Spleen (tissue), 11 donors: ENCODE results near the gene SLC6A1. TPM values are rescaled to one million over a fixed set of nuclear protein-coding genes. Genes with fewer than 3 reads are reported as not detected.

Experiments
- DNase-seq: peaks from one replicate; pipeline ENCODE4 v3.0.0-alpha.2; 2020
- H3K27ac ChIP-seq, 8 donors: fragments of 200-600 bp; sonication (generic) in 7 of 8; 1 replicate in 4 of 8; 2 replicates in 4 of 8; pipeline versions ENCODE4 v1.5.0 to v1.8.0; 2016 to 2021; ENCODE audit warnings: inconsistent platforms in 4 of 8, mild to moderate bottlenecking in 4 of 8, moderate library complexity in 1 of 8
- H3K27me3 ChIP-seq, 7 donors: fragments of 200-600 bp; sonication (generic) in 6 of 7; replicated peaks in 1 of 7; 1 replicate in 4 of 7; 2 replicates in 3 of 7; pipeline versions ENCODE4 v1.5.0 to v1.8.0; 2016 to 2021; ENCODE audit warnings: inconsistent platforms in 3 of 7, mild to moderate bottlenecking in 1 of 7
- H3K36me3 ChIP-seq, 6 donors: fragments of 200-600 bp; sonication (generic) in 5 of 6; 1 replicate in 4 of 6; 2 replicates in 2 of 6; pipeline versions ENCODE4 v1.5.0 to v1.8.0; 2016 to 2021; ENCODE audit warnings: inconsistent platforms in 2 of 6
- H3K4me1 ChIP-seq, 6 donors: fragments of 200-600 bp; sonication (generic) in 5 of 6; 1 replicate in 3 of 6; 2 replicates in 3 of 6; pipeline versions ENCODE4 v1.5.0 to v1.8.0; 2016 to 2021; ENCODE audit warnings: inconsistent platforms in 3 of 6
- H3K4me3 ChIP-seq, 8 donors: fragments of 200-600 bp; sonication (generic) in 7 of 8; 1 replicate in 4 of 8; 2 replicates in 4 of 8; pipeline versions ENCODE4 v1.5.0 to v1.8.0; 2016 to 2021; ENCODE audit warnings: inconsistent platforms in 4 of 8, mild to moderate bottlenecking in 4 of 8, moderate library complexity in 2 of 8
- H3K9me3 ChIP-seq, 8 donors: fragments of 200-600 bp; sonication (generic) in 7 of 8; 1 replicate in 4 of 8; 2 replicates in 4 of 8; pipeline versions ENCODE4 v1.5.0 to v1.8.0; 2016 to 2021; ENCODE audit warnings: inconsistent platforms in 4 of 8
- CTCF ChIP-seq, 11 experiments: fragments of 200-600 bp in 7 of 11; fragments of 450-650 bp in 4 of 11; sonication (generic) in 4 of 11; IDR thresholded peaks in 8 of 11; conservative IDR thresholded peaks in 3 of 11; 1 replicate in 7 of 11; 2 replicates in 4 of 11; pipeline versions ENCODE4 v1.4.0 to v1.8.0; 2016 to 2021; ENCODE audit warnings: antibody characterized with exemption in 11 of 11, inconsistent platforms in 4 of 11, mild to moderate bottlenecking in 1 of 11
- POLR2A ChIP-seq, 3 donors: fragments of 450-650 bp; IDR thresholded peaks; one replicate each; pipeline ENCODE4 v1.5.1; 2017; ENCODE audit warnings: antibody characterized with exemption in 3 of 3, mild to moderate bottlenecking in 1 of 3
- POLR2AphosphoS5 ChIP-seq, 3 donors: sonication (generic); formaldehyde crosslinking; IDR thresholded peaks; one replicate each; pipeline ENCODE4 v1.5.1; 2017; ENCODE audit warnings: antibody characterized with exemption in 3 of 3
- WGBS, 5 donors: extraction: QIAGEN DNeasy Blood & Tissue Kit in 3 of 5; methylation state at CpG; one replicate each; pipeline versions ENCODE4 v1.1.5 to v1.1.7; 2013 to 2018; 5-methylcytosine and 5-hydroxymethylcytosine counted together
- intact Hi-C: fragments of 100-400 bp; cut with DNase I; formaldehyde crosslinking; loops from one replicate; pipeline ENCODE4 v1.15.0; 2023; ENCODE audit warnings: low total_unique reads
- polyA plus RNA-seq, 3 donors: library from polyadenylated mRNA; stranded (reverse); fragments of 200-250 nt; gene quantifications; one replicate each; pipeline ENCODE4 v1.2.1, GENCODE V29; 2013
- total RNA-seq, 7 donors: library from RNA; depleted of rRNA in 3 of 7; stranded (reverse); fragments of >200 nt in 3 of 7; fragmentation: NEBNext Ultra II Directional in 4 of 7; extraction: Animal tissue kit (Norgen Biotek cat#: 25700) in 4 of 7; gene quantifications; one replicate each; pipeline versions ENCODE4 v1.1.0 to v1.2.1, GENCODE V29; 2016 to 2021
- donor health status: healthy with polysubstance abuse.
- donor health status: DM: no; HTN: no; CAD: no; lungs with moderate emphysema.
- donor health status: DM: no; HTN: no; CAD: no.
- donor health status: Bipolar disorder and iron deficiency.
- donor health status: healthy.
- donor health status: DM: no; HTN: no; CAD: no.
- donor health status: DM: yes; HTN: yes; CAD: no.

The SLC6A1 gene
- total and polyA plus RNA-seq, 10 donors: 0.11 to 3.0 (median 0.96) TPM

GRCh38 chr3:10951295-10951926, 41.1 kb upstream of the SLC6A1 start:
- Histone ChIP-seq H3K4me3 (no peak overlapping the region), H3K27ac (no peak overlapping the region), H3K4me1 (no peaks in the 10 kb centered on the region), H3K36me3 (no peaks in the 10 kb centered on the region), H3K27me3 (peaks cover 0 to 43% (median 0%) of the 10 kb centered on the region in 7 donors), H3K9me3 (no peaks in the 10 kb centered on the region)
- no peak for DNase-seq
- 72 to 84% (median 77%) methylated on average over 7 of the region's 7 CpGs for WGBS, 5 donors
- TF ChIP-seq POLR2A (IDR thresholded peaks at IDR 0.05) (no peak), POLR2AphosphoS5 (IDR thresholded peaks at IDR 0.05) (no peak), CTCF (IDR thresholded peaks at IDR 0.05 in 8 of 11, conservative IDR thresholded peaks at IDR 0.05 in 3 of 11) (no peak)
- intact Hi-C loops: no loop called here

GRCh38 chr3:10952525-10952924, 40.0 kb upstream of the SLC6A1 start:
- no peaks in the 10 kb centered on the region for H3K36me3 ChIP-seq
- no peak overlapping the region for H3K4me3 ChIP-seq
- no peak for DNase-seq
- H3K4me1 ChIP-seq: peaks cover 0 to 4% (median 0%) of the 10 kb centered on the region in 6 donors
- intact Hi-C loops: no loop called here
- H3K9me3 ChIP-seq: no peaks in the 10 kb centered on the region
- TF ChIP-seq POLR2A (IDR thresholded peaks at IDR 0.05): no peak
- TF ChIP-seq POLR2AphosphoS5 (IDR thresholded peaks at IDR 0.05): no peak
- TF ChIP-seq CTCF (IDR thresholded peaks at IDR 0.05 in 8 of 11, conservative IDR thresholded peaks at IDR 0.05 in 3 of 11): no peak
- 57 to 66% (median 59%) methylated on average over 1 to 3 of the region's 3 CpGs; no CpG with 5 or more reads in 1 of the 5 donors for WGBS, 5 donors
- no peak overlapping the region for H3K27ac ChIP-seq
- H3K27me3 ChIP-seq: peaks cover 0 to 42% (median 0%) of the 10 kb centered on the region in 7 donors

- H3K9me3 ChIP-seq: no peaks in the 10 kb centered on the region
- H3K4me1 ChIP-seq: peaks cover 0 to 8% (median 0%) of the 10 kb centered on the region in 6 donors
- H3K27ac ChIP-seq: no peak overlapping the region
- peaks cover 0 to 23% (median 0%) of the 10 kb centered on the region in 7 donors for H3K27me3 ChIP-seq
- no peaks in the 10 kb centered on the region for H3K36me3 ChIP-seq
- no peak for DNase-seq
- intact Hi-C loops: no loop called here
- TF ChIP-seq CTCF (IDR thresholded peaks at IDR 0.05 in 8 of 11, conservative IDR thresholded peaks at IDR 0.05 in 3 of 11): no peak
- TF ChIP-seq POLR2AphosphoS5 (IDR thresholded peaks at IDR 0.05): no peak
- no peak for TF ChIP-seq POLR2A (IDR thresholded peaks at IDR 0.05)
- H3K4me3 ChIP-seq: no peak overlapping the region
- 69 to 81% (median 70%) methylated on average over 3 of the region's 3 CpGs for WGBS, 5 donors
Observed at GRCh38 chr3:10954740-10955139, 37.8 kb upstream of the SLC6A1 start.

GRCh38 chr3:10955711-10956453, 36.7 kb upstream of the SLC6A1 start:
- H3K4me3 ChIP-seq: no peak overlapping the region
- WGBS, 5 donors: 59 to 85% (median 76%) methylated on average over 15 of the region's 15 CpGs
- DNase-seq: no peak
- peaks cover 0 to 8% (median 0%) of the 10 kb centered on the region in 6 donors for H3K4me1 ChIP-seq
- intact Hi-C loops: no loop called here
- H3K27me3 ChIP-seq: peaks cover 0 to 28% (median 0%) of the 10 kb centered on the region in 7 donors
- TF ChIP-seq CTCF (IDR thresholded peaks at IDR 0.05 in 8 of 11, conservative IDR thresholded peaks at IDR 0.05 in 3 of 11): no peak
- no peaks in the 10 kb centered on the region for H3K9me3 ChIP-seq
- H3K36me3 ChIP-seq: no peaks in the 10 kb centered on the region
- no peak overlapping the region for H3K27ac ChIP-seq
